ENCODE data around the gene DDX19B.
A peak's percentile ranks its signal among the peaks of the same experiment; 100 is the strongest.

DNA sequence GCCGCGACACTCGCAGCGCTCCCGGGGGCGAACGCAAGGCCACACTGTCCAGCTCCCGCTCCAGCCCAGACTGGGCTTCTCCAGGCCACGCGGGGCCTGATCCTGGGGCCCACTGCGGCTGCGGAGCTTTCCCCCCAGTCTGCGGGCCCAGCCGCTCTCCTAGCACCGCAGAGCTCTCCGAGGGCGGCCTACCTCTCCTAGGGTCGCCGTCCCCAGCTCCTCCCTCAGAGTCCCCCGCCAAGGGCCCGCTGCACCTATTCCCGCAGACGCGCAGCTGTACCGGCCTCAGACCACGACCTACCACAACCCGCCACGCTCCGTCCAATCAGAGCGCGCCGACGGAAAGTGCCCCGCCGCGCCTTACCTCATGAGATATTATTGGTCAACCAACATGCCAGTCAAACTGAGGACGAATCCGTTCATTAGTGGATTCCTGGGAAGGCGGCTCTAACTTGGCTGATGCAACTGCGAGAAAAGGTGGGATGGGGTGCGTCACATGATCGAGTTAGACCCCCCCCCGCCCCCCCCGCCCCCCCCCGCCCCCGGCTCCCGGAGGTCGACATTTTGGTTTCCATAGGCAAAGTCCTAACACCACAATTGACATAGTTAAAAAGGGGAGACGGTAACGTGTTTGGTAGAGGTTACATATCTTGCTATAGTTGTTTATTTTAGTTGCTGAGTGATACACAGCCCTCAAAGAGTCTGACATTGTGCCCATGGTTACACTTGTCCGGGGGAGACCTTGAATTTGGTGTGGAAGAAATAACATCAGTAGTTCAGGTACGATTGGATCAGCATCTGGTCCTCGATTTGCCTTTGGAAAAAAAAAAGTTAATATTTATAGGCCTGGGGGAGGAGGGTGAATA lies 9.5 kb upstream of the DDX19B start, which contains the start of gene AARS1:
- TF ChIP-seq, protein P1, sequence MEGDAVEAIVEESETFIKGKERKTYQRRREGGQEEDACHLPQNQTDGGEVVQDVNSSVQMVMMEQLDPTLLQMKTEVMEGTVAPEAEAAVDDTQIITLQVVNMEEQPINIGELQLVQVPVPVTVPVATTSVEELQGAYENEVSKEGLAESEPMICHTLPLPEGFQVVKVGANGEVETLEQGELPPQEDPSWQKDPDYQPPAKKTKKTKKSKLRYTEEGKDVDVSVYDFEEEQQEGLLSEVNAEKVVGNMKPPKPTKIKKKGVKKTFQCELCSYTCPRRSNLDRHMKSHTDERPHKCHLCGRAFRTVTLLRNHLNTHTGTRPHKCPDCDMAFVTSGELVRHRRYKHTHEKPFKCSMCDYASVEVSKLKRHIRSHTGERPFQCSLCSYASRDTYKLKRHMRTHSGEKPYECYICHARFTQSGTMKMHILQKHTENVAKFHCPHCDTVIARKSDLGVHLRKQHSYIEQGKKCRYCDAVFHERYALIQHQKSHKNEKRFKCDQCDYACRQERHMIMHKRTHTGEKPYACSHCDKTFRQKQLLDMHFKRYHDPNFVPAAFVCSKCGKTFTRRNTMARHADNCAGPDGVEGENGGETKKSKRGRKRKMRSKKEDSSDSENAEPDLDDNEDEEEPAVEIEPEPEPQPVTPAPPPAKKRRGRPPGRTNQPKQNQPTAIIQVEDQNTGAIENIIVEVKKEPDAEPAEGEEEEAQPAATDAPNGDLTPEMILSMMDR (IDR thresholded peaks at IDR 0.05; ENCODE audit: insufficient read depth, low read length) = no peak
- TF ChIP-seq SPI1 (IDR thresholded peaks at IDR 0.05; ENCODE audit: borderline replicate concordance, low read depth) = no peak
- TF ChIP-seq, protein P2, sequence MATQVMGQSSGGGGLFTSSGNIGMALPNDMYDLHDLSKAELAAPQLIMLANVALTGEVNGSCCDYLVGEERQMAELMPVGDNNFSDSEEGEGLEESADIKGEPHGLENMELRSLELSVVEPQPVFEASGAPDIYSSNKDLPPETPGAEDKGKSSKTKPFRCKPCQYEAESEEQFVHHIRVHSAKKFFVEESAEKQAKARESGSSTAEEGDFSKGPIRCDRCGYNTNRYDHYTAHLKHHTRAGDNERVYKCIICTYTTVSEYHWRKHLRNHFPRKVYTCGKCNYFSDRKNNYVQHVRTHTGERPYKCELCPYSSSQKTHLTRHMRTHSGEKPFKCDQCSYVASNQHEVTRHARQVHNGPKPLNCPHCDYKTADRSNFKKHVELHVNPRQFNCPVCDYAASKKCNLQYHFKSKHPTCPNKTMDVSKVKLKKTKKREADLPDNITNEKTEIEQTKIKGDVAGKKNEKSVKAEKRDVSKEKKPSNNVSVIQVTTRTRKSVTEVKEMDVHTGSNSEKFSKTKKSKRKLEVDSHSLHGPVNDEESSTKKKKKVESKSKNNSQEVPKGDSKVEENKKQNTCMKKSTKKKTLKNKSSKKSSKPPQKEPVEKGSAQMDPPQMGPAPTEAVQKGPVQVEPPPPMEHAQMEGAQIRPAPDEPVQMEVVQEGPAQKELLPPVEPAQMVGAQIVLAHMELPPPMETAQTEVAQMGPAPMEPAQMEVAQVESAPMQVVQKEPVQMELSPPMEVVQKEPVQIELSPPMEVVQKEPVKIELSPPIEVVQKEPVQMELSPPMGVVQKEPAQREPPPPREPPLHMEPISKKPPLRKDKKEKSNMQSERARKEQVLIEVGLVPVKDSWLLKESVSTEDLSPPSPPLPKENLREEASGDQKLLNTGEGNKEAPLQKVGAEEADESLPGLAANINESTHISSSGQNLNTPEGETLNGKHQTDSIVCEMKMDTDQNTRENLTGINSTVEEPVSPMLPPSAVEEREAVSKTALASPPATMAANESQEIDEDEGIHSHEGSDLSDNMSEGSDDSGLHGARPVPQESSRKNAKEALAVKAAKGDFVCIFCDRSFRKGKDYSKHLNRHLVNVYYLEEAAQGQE (IDR thresholded peaks at IDR 0.05; ENCODE audit: insufficient replicate concordance, low read depth) = no peak
- peak; percentile 85; the same call in 1 of the 2 replicates for TF ChIP-seq POLR2AphosphoS5 (IDR thresholded peaks at IDR 0.05; ENCODE audit: low read depth)
